Effector memory CD8-positive, alpha-beta T cell (primary cell): ENCODE measurements around the gene ZFYVE27.

Experiments used
- ATAC-seq: fragments of 150-1000 bp; cut with Tn5 transposase; replicated peaks from 2 replicates; pipeline ENCODE4 v1.10.0; 2021; ENCODE audit warnings: mild to moderate bottlenecking, moderate library complexity
- DNase-seq, 3 experiments: peaks; one replicate each; pipeline ENCODE4 v3.0.0; 2021
- H3K27ac Mint-ChIP-seq, 2 donors: one replicate each; pipeline ENCODE4 v1.8.0; 2022; ENCODE audit warnings: mild to moderate bottlenecking in 2 of 2, mixed read lengths in 2 of 2, moderate library complexity in 2 of 2
- H3K27me3 Mint-ChIP-seq, 2 donors: one replicate each; pipeline ENCODE4 v1.8.0; 2022; ENCODE audit warnings: mixed read lengths in 2 of 2
- H3K36me3 Mint-ChIP-seq: one replicate; pipeline ENCODE4 v1.8.0; 2022; ENCODE audit warnings: mild to moderate bottlenecking, moderate library complexity, mixed read lengths; ENCODE audit not compliant: insufficient read depth
- H3K4me1 Mint-ChIP-seq, 2 donors: one replicate each; pipeline ENCODE4 v1.8.0; 2022; ENCODE audit warnings: low read depth in 2 of 2, mixed read lengths in 2 of 2
- H3K4me3 Mint-ChIP-seq, 2 donors: one replicate each; pipeline ENCODE4 v1.8.0; 2022; ENCODE audit warnings: mild to moderate bottlenecking in 2 of 2, mixed read lengths in 2 of 2, moderate library complexity in 2 of 2
- H3K9me3 Mint-ChIP-seq, 2 donors: one replicate each; pipeline ENCODE4 v1.8.0; 2022; ENCODE audit warnings: mixed read lengths in 2 of 2

ZFYVE27 gene

GRCh38 chr10:97774811-97775294 lies 37.9 kb downstream of the ZFYVE27 start:
- Mint-ChIP-seq H3K4me1 (peaks cover 14 to 18% of the 10 kb centered on the region in 2 donors), H3K27ac (no peak overlapping the region), H3K9me3 (no peaks in the 10 kb centered on the region), H3K4me3 (no peak overlapping the region), H3K27me3 (peaks cover 28 to 41% of the 10 kb centered on the region in 2 donors), H3K36me3 (peaks cover 3% of the 10 kb centered on the region)
- DNase-seq (no peak), ATAC-seq (no peak)

- Mint-ChIP-seq H3K4me1 (peaks cover 3 to 8% of the 10 kb centered on the region in 2 donors), H3K36me3 (peaks cover 3% of the 10 kb centered on the region), H3K4me3 (no peak overlapping the region), H3K9me3 (no peaks in the 10 kb centered on the region), H3K27ac (no peak overlapping the region), H3K27me3 (peaks cover 8 to 18% of the 10 kb centered on the region in 2 donors)
- no peak for DNase-seq
- ATAC-seq, result no peak
Measured at GRCh38 chr10:97777143-97777542, 40.2 kb downstream of the ZFYVE27 start.

DNA sequence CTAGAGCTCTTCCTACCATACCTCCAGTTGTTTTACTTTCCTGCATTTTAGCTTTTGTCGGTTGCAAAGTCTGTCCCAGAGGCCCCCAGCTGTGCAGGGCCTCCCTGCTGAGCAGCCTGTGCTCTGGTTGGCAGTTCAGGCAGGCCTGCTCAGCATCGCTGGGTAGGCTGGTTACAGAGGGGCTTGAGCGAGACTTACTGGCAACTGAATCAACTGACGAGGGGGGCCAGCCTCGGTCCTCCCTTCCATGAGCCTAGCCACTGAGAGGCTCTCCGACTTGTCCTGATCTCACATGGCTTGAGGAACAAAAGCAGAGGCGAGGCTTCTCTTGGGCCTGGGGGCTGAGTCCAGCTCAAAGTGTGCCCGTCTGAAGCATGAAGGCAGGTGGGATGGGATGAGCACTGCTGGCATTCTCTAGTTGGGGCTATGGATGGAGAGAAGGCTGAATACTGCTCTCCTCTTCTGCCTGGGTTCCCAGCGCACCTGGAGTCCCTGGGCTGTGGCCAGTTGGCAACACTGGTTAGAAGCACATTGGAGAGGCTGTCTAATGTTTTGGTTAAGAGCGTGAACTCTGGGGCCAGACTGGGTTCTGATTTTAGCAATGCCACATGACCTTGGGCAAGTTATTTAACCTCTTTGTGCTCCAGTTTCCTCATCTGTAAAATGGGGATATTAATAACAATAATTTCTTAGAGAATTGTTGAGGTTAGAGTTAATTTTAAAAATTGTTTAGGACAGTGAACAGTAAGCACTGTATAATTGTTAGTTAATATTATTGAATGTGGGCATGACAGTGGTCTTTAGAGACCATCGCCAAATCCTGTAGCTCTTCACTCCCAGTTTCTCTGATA lies 41.7 kb downstream of the ZFYVE27 start:
- Mint-ChIP-seq H3K36me3 (no peaks in the 10 kb centered on the region), H3K4me3 (no peak overlapping the region), H3K27ac (no peak overlapping the region), H3K9me3 (no peaks in the 10 kb centered on the region), H3K27me3 (peaks cover 0 to 3% of the 10 kb centered on the region in 2 donors), H3K4me1 (peaks cover 0 to 5% of the 10 kb centered on the region in 2 donors)
- no peak for DNase-seq
- no peak for ATAC-seq

- Mint-ChIP-seq H3K9me3 (no peaks in the 10 kb centered on the region), H3K4me3 (no peak overlapping the region), H3K4me1 (peaks cover 0 to 5% of the 10 kb centered on the region in 2 donors), H3K27me3 (no peaks in the 10 kb centered on the region), H3K27ac (no peak overlapping the region), H3K36me3 (no peaks in the 10 kb centered on the region)
- ATAC-seq (no peak), DNase-seq (no peak)
Measured at GRCh38 chr10:97779492-97779891, 42.6 kb downstream of the ZFYVE27 start.

GRCh38 chr10:97779975-97780374 lies 43.0 kb downstream of the ZFYVE27 start:
- DNase-seq (no peak), ATAC-seq (no peak)
- Mint-ChIP-seq H3K9me3 (no peaks in the 10 kb centered on the region), H3K27ac (no peak overlapping the region), H3K36me3 (no peaks in the 10 kb centered on the region), H3K27me3 (no peaks in the 10 kb centered on the region), H3K4me3 (no peak overlapping the region), H3K4me1 (peaks cover 0 to 5% of the 10 kb centered on the region in 2 donors)

- Mint-ChIP-seq H3K9me3 (no peaks in the 10 kb centered on the region), H3K27me3 (no peaks in the 10 kb centered on the region), H3K4me3 (no peak overlapping the region), H3K27ac (peak overlapping the region; percentile 24 to 41), H3K36me3 (no peaks in the 10 kb centered on the region), H3K4me1 (peaks cover 0 to 5% of the 10 kb centered on the region in 2 donors)
- ATAC-seq (no peak), DNase-seq (no peak)
Measured at GRCh38 chr10:97780841-97781617, 44.1 kb downstream of the ZFYVE27 start.

DNA sequence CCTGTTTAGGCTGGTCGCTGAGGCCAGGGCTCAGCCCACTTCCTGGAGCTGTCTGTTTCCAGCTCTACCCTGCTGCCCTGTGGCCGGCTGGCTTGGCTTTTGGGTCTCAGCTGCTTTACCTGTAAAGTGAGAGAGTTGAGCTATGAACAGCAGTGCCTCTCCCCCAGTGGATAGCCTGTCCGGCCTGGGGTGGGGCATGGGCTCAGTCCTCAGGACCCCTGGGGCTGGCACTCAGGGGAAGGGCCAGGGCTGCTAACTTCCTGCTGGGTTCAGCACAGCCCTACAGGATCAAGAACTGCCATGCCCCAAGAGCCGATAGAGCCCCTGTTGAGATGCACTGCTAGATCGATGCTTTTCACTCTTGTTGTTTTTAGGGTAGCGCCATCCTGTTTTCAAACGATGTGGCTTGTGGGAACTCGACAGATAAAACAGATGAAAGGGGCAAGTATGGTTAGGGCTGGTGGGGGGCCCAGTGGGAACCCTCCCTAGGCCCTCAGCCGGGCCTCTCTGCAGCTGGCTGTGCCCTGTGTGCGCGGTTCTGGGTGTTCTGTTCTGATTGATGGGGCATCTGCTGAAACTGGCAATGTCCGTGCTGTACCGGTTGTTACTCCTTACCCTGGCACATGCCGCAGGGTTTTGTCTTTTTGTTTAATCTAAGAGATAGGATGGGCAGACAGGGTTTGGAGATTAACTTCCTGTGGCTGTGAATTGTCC lies 44.8 kb downstream of the ZFYVE27 start:
- Mint-ChIP-seq H3K4me3 (no peak overlapping the region), H3K27ac (peak overlapping the region in 1 of 2 donors; percentile 41), H3K9me3 (no peaks in the 10 kb centered on the region), H3K27me3 (no peaks in the 10 kb centered on the region), H3K4me1 (peaks cover 0 to 5% of the 10 kb centered on the region in 2 donors), H3K36me3 (no peaks in the 10 kb centered on the region)
- ATAC-seq, result peak; percentile 37
- no peak for DNase-seq

- DNase-seq (no peak), ATAC-seq (no peak)
- Mint-ChIP-seq H3K4me3 (no peak overlapping the region), H3K4me1 (peaks cover 0 to 5% of the 10 kb centered on the region in 2 donors), H3K36me3 (no peaks in the 10 kb centered on the region), H3K27ac (peak overlapping the region in 1 of 2 donors; percentile 20), H3K9me3 (no peaks in the 10 kb centered on the region), H3K27me3 (peaks cover 4 to 5% of the 10 kb centered on the region in 2 donors)
Measured at GRCh38 chr10:97782455-97783228, 45.7 kb downstream of the ZFYVE27 start.

- Mint-ChIP-seq H3K27ac (no peak overlapping the region), H3K4me3 (no peak overlapping the region), H3K4me1 (peaks cover 0 to 5% of the 10 kb centered on the region in 2 donors), H3K36me3 (no peaks in the 10 kb centered on the region), H3K9me3 (no peaks in the 10 kb centered on the region), H3K27me3 (peaks cover 5 to 8% of the 10 kb centered on the region in 2 donors)
- ATAC-seq (no peak), DNase-seq (no peak)
Measured at GRCh38 chr10:97784200-97784810, 47.4 kb downstream of the ZFYVE27 start.

DNA sequence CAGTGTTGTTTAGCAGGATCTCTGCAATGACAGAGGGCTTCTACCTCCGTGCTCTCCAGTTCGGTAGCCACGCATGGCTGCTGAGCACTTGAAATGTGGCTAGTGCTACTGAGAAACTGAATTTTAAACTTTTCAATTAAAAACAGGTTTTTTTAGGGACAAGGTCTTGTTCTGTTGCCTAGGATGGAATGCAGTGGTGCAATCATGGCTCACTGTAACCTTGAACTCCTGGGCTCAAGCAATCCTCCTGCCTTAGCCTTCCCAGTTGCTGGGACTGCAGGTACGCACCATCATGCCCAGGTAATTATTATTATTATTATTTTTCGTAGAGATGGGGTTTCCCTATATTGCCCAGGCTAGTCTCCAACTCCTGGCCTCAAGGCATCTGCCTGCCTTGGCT lies 48.3 kb downstream of the ZFYVE27 start:
- H3K4me3 Mint-ChIP-seq, result no peak overlapping the region
- ATAC-seq, result no peak

DNA sequence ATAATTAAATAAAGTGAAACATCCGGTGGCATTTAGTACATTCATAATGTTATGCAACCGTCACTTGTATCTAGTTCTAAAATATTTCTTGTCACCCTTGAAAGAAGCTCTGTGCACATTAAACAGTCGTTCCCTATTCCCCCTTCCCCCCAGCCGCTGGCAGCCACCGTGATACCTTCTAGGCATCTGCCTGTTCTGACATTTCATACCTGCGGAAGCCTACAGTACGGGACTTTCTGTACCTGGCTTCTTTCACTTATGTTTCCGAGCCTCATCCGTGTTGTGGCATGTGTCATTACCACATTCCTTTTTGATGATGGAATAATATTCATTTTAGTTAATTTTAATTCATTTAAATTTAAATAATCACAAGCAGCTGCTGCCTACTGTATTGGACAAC lies 48.8 kb downstream of the ZFYVE27 start:
- H3K27me3 Mint-ChIP-seq, result peaks cover 5 to 8% of the 10 kb centered on the region in 2 donors
- H3K4me1 Mint-ChIP-seq, result peaks cover 0 to 5% of the 10 kb centered on the region in 2 donors
- DNase-seq, result no peak
- H3K27ac Mint-ChIP-seq, result no peak overlapping the region
- no peak for ATAC-seq
- H3K4me3 Mint-ChIP-seq, result no peak overlapping the region
- H3K36me3 Mint-ChIP-seq, result no peaks in the 10 kb centered on the region
- no peaks in the 10 kb centered on the region for H3K9me3 Mint-ChIP-seq

More for the DNA sequence above, 48.3 kb downstream of the ZFYVE27 start:
- Mint-ChIP-seq H3K4me1 (peaks cover 0 to 5% of the 10 kb centered on the region in 2 donors), H3K27me3 (peaks cover 5 to 8% of the 10 kb centered on the region in 2 donors), H3K36me3 (no peaks in the 10 kb centered on the region), H3K27ac (no peak overlapping the region), H3K9me3 (no peaks in the 10 kb centered on the region)
- DNase-seq, result no peak
